ENCODE results near the gene PP2D1. TPM values are rescaled to one million over a fixed set of nuclear protein-coding genes. Genes with fewer than 3 reads are reported as not detected.
A peak's percentile ranks its signal among the peaks of the same experiment; 100 is the strongest.

The PP2D1 gene
- not detected for total RNA-seq

- H3K27me3 ChIP-seq, result no peaks in the 10 kb centered on the region
These were observed at the start of gene PP2D1 for GRCh38 chr3:20012164-20012563. PP2D1 (minus strand) TSS chr3:20012264; CDS start chr3:20012072, 192 bp downstream.

GRCh38 chr3:20060974-20061685, 49.1 kb upstream of the PP2D1 start:
- Histone ChIP-seq H3K4me1 (peaks cover 11 to 58% (median 22%) of the 10 kb centered on the region in 3 donors), H3K9me3 (no peaks in the 10 kb centered on the region), H3K27ac (peak overlapping the region in 2 of 4 donors; percentile 57 to 62), H3K4me3 (peak overlapping the region in 1 of 2 donors; percentile 8), H3K36me3 (no peaks in the 10 kb centered on the region), H3K27me3 (no peaks in the 10 kb centered on the region)
- no peak for TF ChIP-seq CTCF (IDR thresholded peaks at IDR 0.05)
- TF ChIP-seq POLR2AphosphoS5 (IDR thresholded peaks at IDR 0.05), result peak; percentile 31
- 65 to 75% methylated on average over 4 of the region's 4 CpGs for WGBS, 2 donors (ENCODE audit: low coverage in 1 of 2)
- ATAC-seq, result peak; percentile 77

More at GRCh38 chr3:20012164-20012563, at the start of gene PP2D1:
- H3K4me3 ChIP-seq, result no peak within 1 kb of the TSS
- ATAC-seq, result no peak
- no peak for TF ChIP-seq EP300 (IDR thresholded peaks at IDR 0.05)
- TF ChIP-seq POLR2A (IDR thresholded peaks at IDR 0.05), result no peak
- no peak for TF ChIP-seq CTCF (IDR thresholded peaks at IDR 0.05)
- TF ChIP-seq POLR2AphosphoS5 (IDR thresholded peaks at IDR 0.05), result no peak
- 92 to 100% methylated on average over 1 to 4 of the region's 4 CpGs for WGBS, 2 donors (ENCODE audit: low coverage in 1 of 2)
- H3K9me3 ChIP-seq, result no peaks in the 10 kb centered on the region
- no peaks in the 10 kb centered on the region for H3K4me1 ChIP-seq
- no peak within 1 kb of the TSS for H3K27ac ChIP-seq
- H3K36me3 ChIP-seq, result no peaks in the 10 kb centered on the region

GRCh38 chr3:20059929-20060328, 47.9 kb upstream of the PP2D1 start:
- H3K27me3 ChIP-seq, result no peaks in the 10 kb centered on the region
- 90 to 98% methylated on average over 3 of the region's 3 CpGs for WGBS, 2 donors (ENCODE audit: low coverage in 1 of 2)
- no peak for ATAC-seq
- no peak overlapping the region for H3K4me3 ChIP-seq
- H3K27ac ChIP-seq, result peak overlapping the region in 2 of 4 donors; percentile 57 to 62
- TF ChIP-seq EP300 (IDR thresholded peaks at IDR 0.05), result no peak
- TF ChIP-seq POLR2AphosphoS5 (IDR thresholded peaks at IDR 0.05), result no peak
- TF ChIP-seq CTCF (IDR thresholded peaks at IDR 0.05), result no peak
- no peak for TF ChIP-seq POLR2A (IDR thresholded peaks at IDR 0.05)
- peaks cover 13 to 64% (median 29%) of the 10 kb centered on the region in 3 donors for H3K4me1 ChIP-seq
- H3K36me3 ChIP-seq, result no peaks in the 10 kb centered on the region
- H3K9me3 ChIP-seq, result no peaks in the 10 kb centered on the region

GRCh38 chr3:20057612-20058180, 45.6 kb upstream of the PP2D1 start:
- no peak overlapping the region for H3K4me3 ChIP-seq
- H3K27me3 ChIP-seq, result no peaks in the 10 kb centered on the region
- peaks cover 17 to 62% (median 30%) of the 10 kb centered on the region in 3 donors for H3K4me1 ChIP-seq
- H3K27ac ChIP-seq, result peak overlapping the region in 3 of 4 donors; percentile 56 to 73 (median 67)
- H3K36me3 ChIP-seq, result no peaks in the 10 kb centered on the region
- ATAC-seq, result peak; percentile 1
- TF ChIP-seq POLR2AphosphoS5 (IDR thresholded peaks at IDR 0.05) (no peak), CTCF (IDR thresholded peaks at IDR 0.05) (no peak), EP300 (IDR thresholded peaks at IDR 0.05) (no peak), POLR2A (IDR thresholded peaks at IDR 0.05) (no peak)
- 38% methylated on average over 2 of the region's 2 CpGs; no CpG with 5 or more reads in 1 of the 2 donors for WGBS, 2 donors (ENCODE audit: low coverage in 1 of 2)
- H3K9me3 ChIP-seq, result no peaks in the 10 kb centered on the region
